Smooth muscle cell (in vitro differentiated cells): ENCODE data around the gene LRRC18. TPM values are rescaled to one million over a fixed set of nuclear protein-coding genes. Genes with fewer than 3 reads are reported as not detected.

ENCODE experiments used
- DNase-seq: peaks from one replicate; lab custom pipeline; 2025; ENCODE audit not compliant: unreplicated experiment; lab: John Stamatoyannopoulos, UW
- H2AFZ ChIP-seq: fragments of 200-600 bp; sonication (generic); 2 replicates; pipeline ENCODE4 v1.6.0; 2016; ENCODE audit warnings: antibody characterized with exemption, low read depth, mild to moderate bottlenecking
- H3F3A ChIP-seq: fragments of 200-600 bp; sonication (generic); 2 replicates; pipeline ENCODE4 v1.6.0; 2017; ENCODE audit warnings: antibody characterized with exemption, low read depth
- H3K27ac ChIP-seq: fragments of 200-600 bp; sonication (generic); 2 replicates; pipeline ENCODE4 v1.5.1; 2016; ENCODE audit warnings: low read depth, mild to moderate bottlenecking
- H3K27me3 ChIP-seq: fragments of 200-600 bp; sonication (generic); 2 replicates; pipeline ENCODE4 v1.6.1; 2016; ENCODE audit warnings: low read depth, mild to moderate bottlenecking
- H3K36me3 ChIP-seq: fragments of 200-600 bp; sonication (generic); 2 replicates; pipeline ENCODE4 v1.5.1; 2016; ENCODE audit warnings: low read depth
- H3K4me1 ChIP-seq: fragments of 200-600 bp; sonication (generic); 2 replicates; pipeline ENCODE4 v1.5.1; 2016; ENCODE audit warnings: low read depth
- H3K4me2 ChIP-seq: fragments of 200-600 bp; sonication (generic); 2 replicates; pipeline ENCODE4 v1.6.0; 2016; ENCODE audit warnings: mild to moderate bottlenecking
- H3K4me3 ChIP-seq: fragments of 200-600 bp; sonication (generic); 2 replicates; pipeline ENCODE4 v1.5.1; 2016; ENCODE audit warnings: mild to moderate bottlenecking
- H3K79me2 ChIP-seq: fragments of 200-600 bp; sonication (generic); 2 replicates; pipeline ENCODE4 v1.6.0; 2016; ENCODE audit warnings: low read depth, mild to moderate bottlenecking
- H3K9ac ChIP-seq: fragments of 200-600 bp; sonication (generic); 2 replicates; pipeline ENCODE4 v1.6.0; 2016; ENCODE audit warnings: low read depth
- H3K9me3 ChIP-seq: fragments of 200-600 bp; sonication (generic); replicated peaks from 2 replicates; pipeline ENCODE4 v1.5.1; 2016; ENCODE audit warnings: low read depth
- H4K20me1 ChIP-seq: fragments of 200-600 bp; sonication (generic); 2 replicates; pipeline ENCODE4 v1.6.0; 2016; ENCODE audit warnings: low read depth
- WGBS: methylation state at CpG from one replicate; pipeline ENCODE4 v1.1.7; 2016; ENCODE audit warnings: low lambda C conversion rate; 5-methylcytosine and 5-hydroxymethylcytosine counted together
- polyA plus RNA-seq: library from polyadenylated mRNA; unstranded; fragments of >200 nt; fragmentation: Nextera tagmentation; extraction: Ambion mirVana; gene quantifications from 2 replicates; pipeline ENCODE4 v1.2.1, GENCODE V29; 2016
- total RNA-seq: library from RNA; depleted of rRNA; stranded (reverse); fragments of >200 nt; gene quantifications from 2 replicates; pipeline ENCODE4 v1.2.3, GENCODE V29; 2014
- TF ChIP-seq, protein P1 (sequence below): fragments of 200-600 bp; sonication (generic); IDR thresholded peaks from 2 replicates; pipeline ENCODE4 v1.5.1; 2017; ENCODE audit warnings: borderline replicate concordance, mild to moderate bottlenecking, antibody characterized with exemption; ENCODE audit not compliant: insufficient read depth, poor library complexity, severe bottlenecking

LRRC18 gene
- total and polyA plus RNA-seq, 2 experiments from 2014 or later, result not detected

DNA sequence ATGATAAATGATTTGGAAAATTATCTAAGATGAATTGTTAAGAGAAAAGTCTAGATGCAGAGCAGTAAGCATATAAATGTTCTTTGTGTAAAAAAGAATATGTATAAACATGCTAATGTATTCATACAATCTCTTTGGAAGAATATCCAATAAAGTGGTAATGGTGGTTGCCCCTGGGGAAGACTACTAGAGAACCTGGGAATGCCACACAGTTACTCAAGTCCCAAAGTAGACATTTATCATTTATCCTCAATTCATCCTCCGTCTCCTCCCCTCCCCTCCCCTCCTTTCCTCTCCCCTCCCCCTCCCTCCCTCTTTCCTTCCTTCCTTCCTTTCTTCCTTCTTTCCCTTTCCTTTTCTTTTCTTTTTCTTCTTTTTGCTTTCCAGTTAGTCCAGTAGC, 51.7 kb downstream of the LRRC18 start:
- no peak overlapping the region for H3K4me3 ChIP-seq
- DNase-seq, result no peak
- no peak overlapping the region for H2AFZ ChIP-seq
- H3K79me2 ChIP-seq, result no peaks in the 10 kb centered on the region
- no peaks in the 10 kb centered on the region for H4K20me1 ChIP-seq
- no peaks in the 10 kb centered on the region for H3K9me3 ChIP-seq
- H3K27ac ChIP-seq, result no peak overlapping the region
- H3K9ac ChIP-seq, result no peak overlapping the region
- no peaks in the 10 kb centered on the region for H3K36me3 ChIP-seq
- no peak overlapping the region for H3K4me2 ChIP-seq
- no peaks in the 10 kb centered on the region for H3K4me1 ChIP-seq
- 69% methylated on average over 1 of the region's 1 CpG for WGBS
- peaks cover 7% of the 10 kb centered on the region for H3K27me3 ChIP-seq
- no peaks in the 10 kb centered on the region for H3F3A ChIP-seq
- TF ChIP-seq, protein P1, sequence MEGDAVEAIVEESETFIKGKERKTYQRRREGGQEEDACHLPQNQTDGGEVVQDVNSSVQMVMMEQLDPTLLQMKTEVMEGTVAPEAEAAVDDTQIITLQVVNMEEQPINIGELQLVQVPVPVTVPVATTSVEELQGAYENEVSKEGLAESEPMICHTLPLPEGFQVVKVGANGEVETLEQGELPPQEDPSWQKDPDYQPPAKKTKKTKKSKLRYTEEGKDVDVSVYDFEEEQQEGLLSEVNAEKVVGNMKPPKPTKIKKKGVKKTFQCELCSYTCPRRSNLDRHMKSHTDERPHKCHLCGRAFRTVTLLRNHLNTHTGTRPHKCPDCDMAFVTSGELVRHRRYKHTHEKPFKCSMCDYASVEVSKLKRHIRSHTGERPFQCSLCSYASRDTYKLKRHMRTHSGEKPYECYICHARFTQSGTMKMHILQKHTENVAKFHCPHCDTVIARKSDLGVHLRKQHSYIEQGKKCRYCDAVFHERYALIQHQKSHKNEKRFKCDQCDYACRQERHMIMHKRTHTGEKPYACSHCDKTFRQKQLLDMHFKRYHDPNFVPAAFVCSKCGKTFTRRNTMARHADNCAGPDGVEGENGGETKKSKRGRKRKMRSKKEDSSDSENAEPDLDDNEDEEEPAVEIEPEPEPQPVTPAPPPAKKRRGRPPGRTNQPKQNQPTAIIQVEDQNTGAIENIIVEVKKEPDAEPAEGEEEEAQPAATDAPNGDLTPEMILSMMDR, result no peak

DNA sequence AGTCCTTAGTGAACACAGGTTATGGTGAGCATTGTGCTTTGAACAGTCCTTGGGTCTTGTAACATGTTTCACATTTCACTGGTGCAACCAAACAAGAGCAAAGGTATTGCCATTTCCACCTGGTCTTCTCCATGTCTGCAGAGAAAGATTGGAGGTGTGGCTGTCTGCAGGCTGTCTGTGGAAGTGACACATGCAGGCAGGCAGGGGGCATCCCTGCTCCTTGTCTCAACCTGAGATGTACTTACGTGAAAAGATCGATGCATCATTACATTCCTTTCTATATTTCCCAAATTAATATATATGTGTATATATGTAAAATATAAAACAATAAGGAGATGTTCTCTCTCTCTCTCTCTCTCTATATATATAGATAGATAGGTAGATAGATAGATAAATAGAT, 54.3 kb downstream of the LRRC18 start:
- 52% methylated on average over 2 of the region's 2 CpGs for WGBS
- H3F3A ChIP-seq, result no peaks in the 10 kb centered on the region

DNA sequence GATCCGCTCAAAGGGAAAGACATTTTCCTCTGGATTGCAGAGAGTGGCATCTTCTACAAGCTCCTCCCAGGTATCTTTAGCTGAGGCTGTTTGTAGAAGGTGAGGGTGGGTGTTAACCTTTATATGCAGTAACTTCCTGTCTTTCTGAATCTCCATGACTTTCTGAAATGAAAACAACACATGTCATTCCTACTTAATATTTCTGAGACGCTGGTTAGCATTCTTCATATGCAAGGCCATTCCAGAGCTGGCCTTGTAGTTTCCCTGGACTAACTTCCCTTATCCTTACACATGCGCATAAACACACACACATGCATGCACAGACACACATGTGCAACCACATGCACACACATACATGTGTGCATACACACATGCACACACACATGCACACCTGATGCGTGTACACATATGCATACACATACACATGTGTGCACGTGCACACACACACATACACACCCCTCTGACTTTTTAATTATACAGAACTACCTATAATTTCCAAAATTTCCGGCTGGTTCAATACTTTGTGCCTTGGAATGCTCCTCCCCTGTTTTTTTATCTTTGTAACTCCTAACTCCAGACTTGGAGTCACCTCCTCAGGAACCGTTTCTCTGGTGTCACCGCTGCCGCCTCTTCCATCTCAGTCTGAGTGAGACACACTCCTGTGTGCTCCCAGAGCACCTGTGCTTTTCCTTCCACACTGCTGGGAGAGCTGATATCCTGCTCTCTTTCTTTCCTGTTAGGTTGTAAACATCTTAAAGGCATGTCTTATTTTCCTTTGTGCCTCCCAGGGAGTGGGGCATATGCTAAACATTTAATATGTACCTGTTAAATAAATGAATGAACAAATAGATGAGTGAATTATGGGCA, 55.2 kb downstream of the LRRC18 start:
- H3K9me3 ChIP-seq, result no peaks in the 10 kb centered on the region
- H3K4me2 ChIP-seq, result no peak overlapping the region
- H3K4me3 ChIP-seq, result no peak overlapping the region
- H3K79me2 ChIP-seq, result no peaks in the 10 kb centered on the region
- no peak overlapping the region for H3K9ac ChIP-seq
- H3F3A ChIP-seq, result no peaks in the 10 kb centered on the region
- 87% methylated on average over 9 of the region's 9 CpGs for WGBS
- H3K27ac ChIP-seq, result no peak overlapping the region
- H3K27me3 ChIP-seq, result peaks cover 7% of the 10 kb centered on the region
- H3K4me1 ChIP-seq, result no peaks in the 10 kb centered on the region
- TF ChIP-seq, protein P1, result no peak
- no peak overlapping the region for H2AFZ ChIP-seq
- no peaks in the 10 kb centered on the region for H4K20me1 ChIP-seq
- no peak for DNase-seq
- no peaks in the 10 kb centered on the region for H3K36me3 ChIP-seq

More for the DNA sequence above, 54.3 kb downstream of the LRRC18 start:
- Histone ChIP-seq H3K4me3 (no peak overlapping the region), H3K9me3 (no peaks in the 10 kb centered on the region), H3K4me2 (no peak overlapping the region), H2AFZ (no peak overlapping the region), H3K9ac (no peak overlapping the region), H3K4me1 (no peaks in the 10 kb centered on the region), H3K36me3 (no peaks in the 10 kb centered on the region), H3K27ac (no peak overlapping the region), H3K79me2 (no peaks in the 10 kb centered on the region), H3K27me3 (peaks cover 7% of the 10 kb centered on the region), H4K20me1 (no peaks in the 10 kb centered on the region)
- DNase-seq, result no peak
- TF ChIP-seq, protein P1, result no peak

DNA sequence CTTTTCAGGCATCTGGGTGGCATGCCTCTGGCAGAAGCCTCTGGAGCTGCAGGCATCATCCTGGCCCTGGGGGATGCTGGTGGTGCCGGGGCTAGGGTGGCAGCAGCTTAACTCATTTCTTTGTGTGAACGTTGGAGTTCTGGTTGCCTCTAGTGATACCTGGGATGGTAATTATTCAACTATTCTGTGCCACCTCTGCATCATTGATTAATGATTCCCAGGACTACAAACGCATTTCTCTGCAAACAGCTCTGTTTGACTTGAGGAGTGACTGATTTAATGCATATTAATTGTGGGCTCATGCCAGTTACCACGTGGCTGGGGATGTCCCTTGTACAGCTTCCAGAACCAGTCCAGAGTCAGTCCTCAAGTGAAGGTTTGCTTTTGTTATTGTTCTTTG, 55.9 kb downstream of the LRRC18 start:
- Histone ChIP-seq H3K9ac (no peak overlapping the region), H3K4me1 (no peaks in the 10 kb centered on the region), H2AFZ (no peak overlapping the region), H3K9me3 (no peaks in the 10 kb centered on the region), H3K36me3 (no peaks in the 10 kb centered on the region), H4K20me1 (no peaks in the 10 kb centered on the region), H3F3A (no peaks in the 10 kb centered on the region), H3K4me3 (no peak overlapping the region), H3K27me3 (peaks cover 7% of the 10 kb centered on the region), H3K4me2 (no peak overlapping the region), H3K79me2 (no peaks in the 10 kb centered on the region), H3K27ac (no peak overlapping the region)
- 70% methylated on average over 4 of the region's 4 CpGs for WGBS
- no peak for DNase-seq
- TF ChIP-seq, protein P1, result no peak
